ENCODE measurements around the gene CAMTA1. TPM values are rescaled to one million over a fixed set of nuclear protein-coding genes. Genes with fewer than 3 reads are reported as not detected.

The CAMTA1 gene
- polyA plus RNA-seq, 2 donors, result 61.1 to 75.0 TPM

DNA sequence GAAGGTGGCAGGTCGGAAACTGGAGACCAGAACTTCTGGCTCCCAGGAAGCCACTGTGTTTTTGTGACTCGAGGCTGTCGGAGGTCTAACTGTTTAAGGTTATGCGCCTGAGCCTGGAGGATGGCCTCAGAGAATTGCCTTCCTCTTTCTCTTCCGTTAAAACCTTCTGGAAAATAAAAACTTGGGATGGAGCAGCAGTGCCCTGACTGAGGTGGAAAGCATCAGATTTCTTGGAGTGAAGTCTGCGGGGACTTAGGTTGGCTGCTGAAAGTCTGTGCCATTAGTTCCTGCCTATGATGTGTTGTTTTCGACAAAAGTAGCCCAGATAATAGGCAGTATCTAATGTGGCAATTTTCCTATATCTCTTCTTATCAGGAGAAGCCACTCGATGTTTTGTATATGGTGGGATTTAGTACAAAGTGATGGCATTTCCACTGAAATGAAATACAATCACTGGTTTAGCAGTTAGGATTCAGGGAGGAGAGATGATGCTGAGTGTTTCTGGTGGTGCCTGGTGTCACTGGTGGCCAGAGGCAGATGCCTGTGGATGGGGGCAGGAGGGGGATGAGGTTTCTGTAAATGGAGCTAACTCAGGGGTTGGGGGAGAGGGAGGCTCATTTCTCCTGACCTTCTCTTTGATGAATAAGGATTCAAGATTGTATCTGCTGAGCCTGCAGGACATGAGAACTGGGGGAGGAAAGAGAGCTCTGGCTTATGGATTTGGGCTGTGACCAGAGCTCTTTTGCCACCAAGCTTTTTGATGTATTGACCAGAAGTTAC lies 150.8 kb downstream of the CAMTA1 start:
- Histone ChIP-seq H3K4me1 (ENCODE audit: control insufficient read depth in 2 of 2, insufficient read depth in 2 of 2, low read length in 1 of 2) (no peaks in the 10 kb centered on the region), H3K4me3 (ENCODE audit: low read depth in 1 of 2, low read length in 2 of 2) (no peak overlapping the region), H3K9me3 (ENCODE audit: control insufficient read depth in 2 of 2, insufficient read depth in 1 of 2, low read depth in 1 of 2, low read length in 1 of 2) (no peaks in the 10 kb centered on the region), H3K36me3 (ENCODE audit: control insufficient read depth in 2 of 2, insufficient read depth in 2 of 2, low read length in 1 of 2) (no peaks in the 10 kb centered on the region), H3K27ac (ENCODE audit: low read depth in 2 of 2, low read length in 1 of 2) (no peak overlapping the region), H3K27me3 (ENCODE audit: control insufficient read depth in 1 of 2, insufficient read depth in 2 of 2, low read length in 2 of 2) (no peaks in the 10 kb centered on the region)
- WGBS, 2 donors, result 44 to 54% methylated on average over 8 of the region's 8 CpGs

DNA sequence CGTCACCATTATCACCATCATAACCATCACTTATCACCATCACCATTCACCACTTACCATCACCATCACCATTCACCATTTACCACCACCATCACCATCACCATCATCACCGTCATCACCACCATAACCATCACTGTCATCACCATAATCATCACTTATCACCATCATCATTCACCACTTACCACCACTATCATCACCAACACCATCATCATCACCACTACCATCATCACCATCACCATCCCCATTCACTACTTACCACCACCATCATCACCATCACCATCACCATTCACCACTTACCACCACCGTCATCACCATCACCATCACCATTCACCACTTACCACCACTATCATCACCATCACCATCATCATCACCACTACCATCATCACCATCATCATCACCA lies 151.8 kb downstream of the CAMTA1 start:
- Histone ChIP-seq H3K27ac (ENCODE audit: low read depth in 2 of 2, low read length in 1 of 2) (no peak overlapping the region), H3K4me3 (ENCODE audit: low read depth in 1 of 2, low read length in 2 of 2) (no peak overlapping the region), H3K9me3 (ENCODE audit: control insufficient read depth in 2 of 2, insufficient read depth in 1 of 2, low read depth in 1 of 2, low read length in 1 of 2) (no peaks in the 10 kb centered on the region), H3K4me1 (ENCODE audit: control insufficient read depth in 2 of 2, insufficient read depth in 2 of 2, low read length in 1 of 2) (no peaks in the 10 kb centered on the region), H3K27me3 (ENCODE audit: control insufficient read depth in 1 of 2, insufficient read depth in 2 of 2, low read length in 2 of 2) (no peaks in the 10 kb centered on the region), H3K36me3 (ENCODE audit: control insufficient read depth in 2 of 2, insufficient read depth in 2 of 2, low read length in 1 of 2) (no peaks in the 10 kb centered on the region)
- WGBS, 2 donors, result 82 to 84% methylated on average over 3 of the region's 3 CpGs

DNA sequence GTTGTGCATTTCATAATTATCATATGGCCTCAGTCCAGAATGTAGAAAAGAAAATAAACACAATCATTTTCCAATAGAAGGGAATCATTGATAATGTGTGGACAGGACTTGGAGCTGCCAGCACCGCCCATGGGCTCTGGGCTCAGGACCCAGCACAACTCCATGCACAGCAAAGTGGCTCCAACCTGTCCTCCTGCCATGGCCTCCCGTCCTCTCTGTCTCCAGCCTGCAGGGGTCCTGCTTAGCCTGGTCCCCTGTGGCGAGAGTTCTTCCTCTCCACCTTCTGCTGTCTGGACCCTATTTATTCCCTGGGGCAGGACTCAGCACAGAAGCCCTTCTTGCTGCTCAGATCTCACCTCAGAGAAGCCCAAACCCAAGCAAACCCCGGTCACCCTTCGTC lies 154.1 kb downstream of the CAMTA1 start:
- Histone ChIP-seq H3K36me3 (ENCODE audit: control insufficient read depth in 2 of 2, insufficient read depth in 2 of 2, low read length in 1 of 2) (no peaks in the 10 kb centered on the region), H3K4me3 (ENCODE audit: low read depth in 1 of 2, low read length in 2 of 2) (no peak overlapping the region), H3K27ac (ENCODE audit: low read depth in 2 of 2, low read length in 1 of 2) (no peak overlapping the region), H3K27me3 (ENCODE audit: control insufficient read depth in 1 of 2, insufficient read depth in 2 of 2, low read length in 2 of 2) (no peaks in the 10 kb centered on the region), H3K9me3 (ENCODE audit: control insufficient read depth in 2 of 2, insufficient read depth in 1 of 2, low read depth in 1 of 2, low read length in 1 of 2) (no peaks in the 10 kb centered on the region), H3K4me1 (ENCODE audit: control insufficient read depth in 2 of 2, insufficient read depth in 2 of 2, low read length in 1 of 2) (no peaks in the 10 kb centered on the region)
- WGBS, 2 donors, result 91 to 92% methylated on average over 5 of the region's 5 CpGs

DNA sequence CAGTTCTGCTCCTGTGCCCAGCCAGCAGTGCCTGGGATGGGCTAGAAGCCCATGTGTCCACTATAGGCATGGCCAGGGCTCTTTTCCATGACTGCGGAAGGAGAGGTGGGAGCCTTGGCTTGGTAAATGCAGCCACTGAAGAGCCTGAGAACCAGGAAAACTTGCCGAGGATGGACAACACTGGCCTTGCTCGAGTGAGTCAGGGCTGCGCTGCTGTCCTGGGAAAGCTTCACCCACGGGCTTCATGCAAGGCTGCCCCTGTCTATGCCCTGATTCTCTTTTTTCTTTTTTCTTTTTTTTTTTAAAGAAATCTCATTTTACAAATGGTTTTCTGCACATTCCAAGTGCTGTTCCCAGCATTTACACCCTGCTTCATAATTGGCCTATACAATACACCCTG lies 156.5 kb downstream of the CAMTA1 start:
- no peak overlapping the region for H3K4me3 ChIP-seq (ENCODE audit: low read depth in 1 of 2, low read length in 2 of 2)
- H3K9me3 ChIP-seq (ENCODE audit: control insufficient read depth in 2 of 2, insufficient read depth in 1 of 2, low read depth in 1 of 2, low read length in 1 of 2), result no peaks in the 10 kb centered on the region
- no peaks in the 10 kb centered on the region for H3K36me3 ChIP-seq (ENCODE audit: control insufficient read depth in 2 of 2, insufficient read depth in 2 of 2, low read length in 1 of 2)
- H3K27ac ChIP-seq (ENCODE audit: low read depth in 2 of 2, low read length in 1 of 2), result no peak overlapping the region
- no peaks in the 10 kb centered on the region for H3K27me3 ChIP-seq (ENCODE audit: control insufficient read depth in 1 of 2, insufficient read depth in 2 of 2, low read length in 2 of 2)
- no peaks in the 10 kb centered on the region for H3K4me1 ChIP-seq (ENCODE audit: control insufficient read depth in 2 of 2, insufficient read depth in 2 of 2, low read length in 1 of 2)
- WGBS, 2 donors, result 93 to 94% methylated on average over 5 of the region's 5 CpGs

DNA sequence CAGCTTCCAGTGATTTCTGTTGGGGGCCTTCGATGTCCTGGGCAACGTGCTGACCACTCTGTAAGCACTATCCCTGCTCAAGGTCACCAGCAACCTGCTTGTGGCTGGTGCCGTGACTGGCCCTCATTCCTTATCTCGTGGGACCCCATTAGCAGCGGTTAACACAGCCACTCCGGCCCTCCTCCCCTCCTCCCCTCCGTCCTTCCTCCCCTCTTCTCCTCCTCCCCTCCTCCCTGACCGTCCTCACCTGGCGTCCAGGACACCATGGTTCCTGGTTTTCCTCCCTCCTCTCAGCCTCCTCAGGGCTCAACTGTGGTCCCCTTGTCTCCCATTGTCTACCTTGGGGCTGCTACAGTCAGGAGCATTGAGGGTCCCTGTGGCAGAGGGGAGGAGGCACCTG lies 157.7 kb downstream of the CAMTA1 start:
- no peaks in the 10 kb centered on the region for H3K36me3 ChIP-seq (ENCODE audit: control insufficient read depth in 2 of 2, insufficient read depth in 2 of 2, low read length in 1 of 2)
- WGBS, 2 donors, result 75 to 76% methylated on average over 9 of the region's 9 CpGs
- H3K9me3 ChIP-seq (ENCODE audit: control insufficient read depth in 2 of 2, insufficient read depth in 1 of 2, low read depth in 1 of 2, low read length in 1 of 2), result no peaks in the 10 kb centered on the region
- no peak overlapping the region for H3K4me3 ChIP-seq (ENCODE audit: low read depth in 1 of 2, low read length in 2 of 2)
- H3K27me3 ChIP-seq (ENCODE audit: control insufficient read depth in 1 of 2, insufficient read depth in 2 of 2, low read length in 2 of 2), result no peaks in the 10 kb centered on the region
- no peaks in the 10 kb centered on the region for H3K4me1 ChIP-seq (ENCODE audit: control insufficient read depth in 2 of 2, insufficient read depth in 2 of 2, low read length in 1 of 2)
- H3K27ac ChIP-seq (ENCODE audit: low read depth in 2 of 2, low read length in 1 of 2), result no peak overlapping the region

DNA sequence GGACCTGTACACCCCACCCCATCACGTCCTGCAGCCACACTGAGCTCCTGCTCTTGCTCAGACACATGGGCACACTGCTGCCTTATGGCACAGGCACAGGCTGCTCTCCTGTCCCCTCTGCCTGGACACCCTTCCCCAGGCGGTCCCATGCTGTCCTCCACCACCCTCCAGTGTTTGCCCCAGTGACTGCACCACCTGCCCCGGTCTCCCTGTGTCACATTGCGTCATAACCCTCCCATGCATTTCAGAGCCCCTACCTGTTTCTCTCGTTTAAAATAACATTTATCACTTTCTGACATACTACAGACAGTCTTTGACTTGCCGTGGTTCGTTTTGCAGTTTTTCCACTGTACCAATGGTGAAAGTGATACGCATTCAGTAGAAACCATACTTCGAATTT lies 159.2 kb downstream of the CAMTA1 start:
- no peaks in the 10 kb centered on the region for H3K36me3 ChIP-seq (ENCODE audit: control insufficient read depth in 2 of 2, insufficient read depth in 2 of 2, low read length in 1 of 2)
- WGBS, 2 donors, result 76 to 78% methylated on average over 9 of the region's 9 CpGs
- no peak overlapping the region for H3K27ac ChIP-seq (ENCODE audit: low read depth in 2 of 2, low read length in 1 of 2)
- H3K27me3 ChIP-seq (ENCODE audit: control insufficient read depth in 1 of 2, insufficient read depth in 2 of 2, low read length in 2 of 2), result no peaks in the 10 kb centered on the region
- no peaks in the 10 kb centered on the region for H3K4me1 ChIP-seq (ENCODE audit: control insufficient read depth in 2 of 2, insufficient read depth in 2 of 2, low read length in 1 of 2)
- no peak overlapping the region for H3K4me3 ChIP-seq (ENCODE audit: low read depth in 1 of 2, low read length in 2 of 2)
- no peaks in the 10 kb centered on the region for H3K9me3 ChIP-seq (ENCODE audit: control insufficient read depth in 2 of 2, insufficient read depth in 1 of 2, low read depth in 1 of 2, low read length in 1 of 2)

DNA sequence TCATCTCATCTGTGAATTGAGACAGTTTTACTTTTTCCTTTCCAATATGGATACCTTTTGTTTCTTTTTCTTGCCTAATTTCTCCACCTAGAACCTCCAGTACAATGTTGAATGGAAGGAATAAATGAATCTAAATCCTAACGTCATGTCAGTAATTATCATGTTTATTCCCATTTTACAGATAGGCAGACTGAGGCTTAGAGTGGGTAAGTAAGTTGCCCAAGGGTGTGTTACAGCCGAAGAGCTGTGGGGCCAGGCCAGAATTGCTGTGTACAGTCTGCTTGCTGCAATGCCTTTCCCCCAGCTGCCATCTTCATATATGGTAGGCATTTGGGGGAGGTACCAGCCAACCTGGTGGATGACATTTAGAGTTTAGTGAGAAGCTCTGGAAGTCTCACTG lies 162.7 kb downstream of the CAMTA1 start:
- Histone ChIP-seq H3K4me3 (ENCODE audit: low read depth in 1 of 2, low read length in 2 of 2) (no peak overlapping the region), H3K27me3 (ENCODE audit: control insufficient read depth in 1 of 2, insufficient read depth in 2 of 2, low read length in 2 of 2) (no peaks in the 10 kb centered on the region), H3K27ac (ENCODE audit: low read depth in 2 of 2, low read length in 1 of 2) (no peak overlapping the region), H3K4me1 (ENCODE audit: control insufficient read depth in 2 of 2, insufficient read depth in 2 of 2, low read length in 1 of 2) (no peaks in the 10 kb centered on the region), H3K9me3 (ENCODE audit: control insufficient read depth in 2 of 2, insufficient read depth in 1 of 2, low read depth in 1 of 2, low read length in 1 of 2) (no peaks in the 10 kb centered on the region), H3K36me3 (ENCODE audit: control insufficient read depth in 2 of 2, insufficient read depth in 2 of 2, low read length in 1 of 2) (no peaks in the 10 kb centered on the region)
- 87 to 90% methylated on average over 2 of the region's 2 CpGs for WGBS, 2 donors

DNA sequence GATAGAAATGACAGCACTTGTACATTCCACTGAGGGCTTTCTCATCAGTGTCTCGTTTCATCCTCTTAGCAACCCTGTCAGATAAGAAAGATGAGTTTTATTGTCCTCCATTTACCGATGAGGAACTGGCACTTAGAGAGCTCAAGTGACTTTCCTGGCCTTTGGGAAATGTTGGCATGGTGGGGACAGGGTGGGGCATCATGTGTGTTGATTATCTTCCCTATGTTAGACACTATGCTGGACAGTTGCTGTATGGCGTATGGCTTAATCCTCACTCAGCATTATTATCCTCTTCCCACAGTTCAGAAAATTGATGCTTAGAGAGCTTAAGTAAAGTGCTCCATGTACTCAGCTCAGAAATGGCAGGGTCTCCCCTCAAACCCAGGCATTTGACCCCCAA lies 163.2 kb downstream of the CAMTA1 start:
- no peak overlapping the region for H3K4me3 ChIP-seq (ENCODE audit: low read depth in 1 of 2, low read length in 2 of 2)
- no peaks in the 10 kb centered on the region for H3K27me3 ChIP-seq (ENCODE audit: control insufficient read depth in 1 of 2, insufficient read depth in 2 of 2, low read length in 2 of 2)
- H3K9me3 ChIP-seq (ENCODE audit: control insufficient read depth in 2 of 2, insufficient read depth in 1 of 2, low read depth in 1 of 2, low read length in 1 of 2), result no peaks in the 10 kb centered on the region
- WGBS, 2 donors, result 70 to 75% methylated on average over 3 of the region's 3 CpGs
- no peaks in the 10 kb centered on the region for H3K36me3 ChIP-seq (ENCODE audit: control insufficient read depth in 2 of 2, insufficient read depth in 2 of 2, low read length in 1 of 2)
- no peak overlapping the region for H3K27ac ChIP-seq (ENCODE audit: low read depth in 2 of 2, low read length in 1 of 2)
- H3K4me1 ChIP-seq (ENCODE audit: control insufficient read depth in 2 of 2, insufficient read depth in 2 of 2, low read length in 1 of 2), result no peaks in the 10 kb centered on the region

DNA sequence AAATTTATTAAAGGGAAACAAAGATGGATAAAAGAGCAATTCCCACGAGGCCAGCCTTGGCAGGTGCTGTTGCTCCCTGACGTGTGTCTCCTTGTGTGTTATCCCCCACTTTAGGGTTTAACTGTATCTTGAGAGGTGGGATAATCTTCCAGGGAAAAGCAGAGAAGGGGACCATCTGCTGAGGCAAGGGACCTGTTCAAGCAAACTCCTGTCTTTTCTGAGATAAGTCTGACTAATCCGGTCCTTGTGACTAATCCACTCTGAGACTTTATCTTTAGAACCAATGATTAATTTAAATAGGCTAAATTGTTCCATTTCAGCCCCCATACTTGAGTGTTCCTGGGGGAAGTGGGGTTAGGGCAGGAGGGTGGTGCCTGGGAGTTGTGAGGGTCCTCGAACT lies 163.6 kb downstream of the CAMTA1 start:
- Histone ChIP-seq H3K27me3 (ENCODE audit: control insufficient read depth in 1 of 2, insufficient read depth in 2 of 2, low read length in 2 of 2) (no peaks in the 10 kb centered on the region), H3K36me3 (ENCODE audit: control insufficient read depth in 2 of 2, insufficient read depth in 2 of 2, low read length in 1 of 2) (no peaks in the 10 kb centered on the region), H3K4me1 (ENCODE audit: control insufficient read depth in 2 of 2, insufficient read depth in 2 of 2, low read length in 1 of 2) (no peaks in the 10 kb centered on the region), H3K9me3 (ENCODE audit: control insufficient read depth in 2 of 2, insufficient read depth in 1 of 2, low read depth in 1 of 2, low read length in 1 of 2) (no peaks in the 10 kb centered on the region), H3K27ac (ENCODE audit: low read depth in 2 of 2, low read length in 1 of 2) (no peak overlapping the region), H3K4me3 (ENCODE audit: low read depth in 1 of 2, low read length in 2 of 2) (no peak overlapping the region)
- 68 to 76% methylated on average over 4 of the region's 4 CpGs for WGBS, 2 donors

DNA sequence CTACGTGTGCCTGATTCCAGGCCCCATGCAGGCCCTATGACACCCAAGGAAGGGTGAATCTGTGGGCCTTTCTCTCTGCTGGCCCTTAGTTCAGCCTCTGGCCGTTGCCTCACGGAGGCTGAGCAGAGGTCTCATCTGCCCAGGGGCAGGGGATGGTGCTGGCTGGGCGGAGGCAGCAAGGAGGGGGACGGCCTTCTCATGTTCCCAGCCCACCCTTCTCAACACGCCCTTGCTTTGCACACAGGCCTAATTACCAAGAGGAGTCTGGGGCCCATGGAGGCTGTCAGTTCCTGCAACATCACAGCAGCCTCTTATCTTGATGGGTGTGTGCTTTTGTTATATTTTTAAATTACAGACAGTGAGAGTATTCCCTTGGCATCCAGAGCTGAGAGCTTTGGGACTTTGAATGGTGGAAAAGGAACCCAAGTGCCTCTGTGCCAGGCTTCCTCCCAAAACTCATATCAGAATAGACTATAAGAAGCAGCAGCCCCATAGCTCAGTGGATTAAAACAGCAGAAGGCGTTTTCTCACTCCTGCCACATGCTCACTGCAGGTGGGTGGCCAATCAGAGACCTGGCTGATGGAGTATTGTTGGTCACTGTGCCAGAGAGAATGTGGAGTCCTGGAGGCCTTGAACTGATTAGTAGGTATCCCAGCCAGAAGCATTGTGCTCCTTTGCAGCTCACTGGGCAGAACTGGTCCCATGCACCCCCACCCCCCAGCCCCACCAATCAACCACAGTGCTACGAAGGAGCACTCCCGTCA lies 164.9 kb downstream of the CAMTA1 start:
- Histone ChIP-seq H3K4me3 (ENCODE audit: low read depth in 1 of 2, low read length in 2 of 2) (no peak overlapping the region), H3K4me1 (ENCODE audit: control insufficient read depth in 2 of 2, insufficient read depth in 2 of 2, low read length in 1 of 2) (peaks cover 0 to 2% of the 10 kb centered on the region in 2 donors), H3K27ac (ENCODE audit: low read depth in 2 of 2, low read length in 1 of 2) (no peak overlapping the region), H3K9me3 (ENCODE audit: control insufficient read depth in 2 of 2, insufficient read depth in 1 of 2, low read depth in 1 of 2, low read length in 1 of 2) (no peaks in the 10 kb centered on the region), H3K36me3 (ENCODE audit: control insufficient read depth in 2 of 2, insufficient read depth in 2 of 2, low read length in 1 of 2) (no peaks in the 10 kb centered on the region), H3K27me3 (ENCODE audit: control insufficient read depth in 1 of 2, insufficient read depth in 2 of 2, low read length in 2 of 2) (no peaks in the 10 kb centered on the region)
- 85 to 86% methylated on average over 9 of the region's 9 CpGs for WGBS, 2 donors
